HFF-Myc (cell line): Measurements from ENCODE around the gene TMIGD1.
A peak's percentile ranks its signal among the peaks of the same experiment; 100 is the strongest.

Source experiments
- DNase-seq: peaks from one replicate; pipeline ENCODE4 v3.0.0-alpha.2; 2011; ENCODE audit warnings: low read depth; ENCODE audit errors: extremely low read depth
- H3K4me3 ChIP-seq: replicated peaks from 2 replicates; pipeline ENCODE4 v1.5.1; 2011; ENCODE audit warnings: low read depth, mild to moderate bottlenecking, control low read depth, low read length
- CTCF ChIP-seq: IDR thresholded peaks from 2 replicates; pipeline ENCODE4 v1.5.1; 2012; ENCODE audit warnings: mild to moderate bottlenecking, low read depth, low read length, control low read depth; ENCODE audit errors: missing control alignments

The TMIGD1 gene

DNA sequence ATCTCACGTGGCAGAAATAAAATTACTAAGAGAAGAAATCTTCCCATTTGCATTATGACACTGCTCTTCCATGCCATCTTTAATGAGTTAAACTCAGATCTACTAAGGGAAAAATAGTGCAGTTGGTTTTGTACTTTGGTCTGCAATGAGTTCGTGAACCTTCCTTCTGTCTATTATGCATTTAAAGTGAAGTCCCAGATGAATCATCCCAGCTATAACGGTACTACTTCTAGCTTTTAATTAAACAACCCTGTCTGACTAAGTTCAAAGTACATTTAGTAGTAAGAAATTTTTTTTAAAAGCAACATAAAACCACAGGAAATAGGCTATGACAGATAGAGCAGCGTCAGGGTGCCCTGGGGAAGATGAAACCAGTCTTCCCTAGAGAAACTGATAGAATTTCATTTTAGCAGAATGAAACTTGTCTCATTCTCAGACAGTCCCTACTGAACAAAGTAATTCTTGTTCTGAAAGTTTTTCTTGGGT lies 1.8 kb downstream of the TMIGD1 start:
- peak; percentile 31 for DNase-seq
- TF ChIP-seq CTCF: no peak
- H3K4me3 ChIP-seq: no peak overlapping the region

- TF ChIP-seq CTCF: no peak
- H3K4me3 ChIP-seq: no peak overlapping the region
- DNase-seq: no peak
These were observed 7.0 kb downstream of the TMIGD1 start for GRCh38 chr17:30326809-30327208.

DNA sequence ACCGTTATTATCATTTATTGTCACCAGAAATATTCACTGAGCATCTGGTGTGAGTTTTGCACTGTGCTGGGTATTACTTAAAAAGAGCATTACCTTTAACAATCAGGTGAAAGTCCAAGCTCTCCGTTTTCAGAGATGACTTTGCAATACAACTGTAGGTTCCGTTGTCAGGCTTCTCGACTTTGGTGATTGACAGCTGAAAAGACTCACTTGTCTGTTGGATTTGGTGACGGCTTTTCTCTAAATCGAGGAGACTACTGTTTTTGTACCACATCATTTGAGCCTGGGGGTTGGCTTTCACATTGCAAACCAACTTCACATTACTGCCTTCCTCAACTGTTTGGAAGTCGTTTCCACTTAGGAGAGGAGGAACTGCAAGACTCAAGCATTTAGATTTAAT lies 9.1 kb downstream of the TMIGD1 start:
- no peak overlapping the region for H3K4me3 ChIP-seq
- no peak for TF ChIP-seq CTCF
- DNase-seq: no peak

- DNase-seq: no peak
- no peak overlapping the region for H3K4me3 ChIP-seq
- TF ChIP-seq CTCF: no peak
These were observed 9.9 kb downstream of the TMIGD1 start for GRCh38 chr17:30323895-30324319.

GRCh38 chr17:30323262-30323894 lies 10.5 kb downstream of the TMIGD1 start:
- no peak overlapping the region for H3K4me3 ChIP-seq
- TF ChIP-seq CTCF: no peak
- DNase-seq: no peak

DNA sequence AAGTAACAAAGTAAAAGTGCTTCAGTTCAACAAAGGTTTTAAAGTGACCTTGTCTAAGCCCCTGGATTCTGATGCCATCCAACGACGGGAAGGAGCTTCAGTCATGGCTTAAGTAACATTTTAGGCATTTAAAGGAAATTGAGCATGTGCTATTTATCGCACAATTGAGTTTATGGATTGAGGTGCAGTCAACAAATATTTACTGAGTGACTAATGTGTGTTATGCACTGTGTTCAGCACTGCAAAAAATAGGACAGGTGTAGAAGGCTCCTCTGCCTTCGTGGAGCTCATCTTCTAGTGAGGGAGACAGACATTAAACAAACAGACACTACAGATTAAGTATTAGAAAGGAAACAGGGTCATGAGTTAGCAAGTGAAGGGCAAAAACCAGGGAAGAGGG lies 12.5 kb downstream of the TMIGD1 start:
- no peak for DNase-seq
- no peak overlapping the region for H3K4me3 ChIP-seq
- no peak for TF ChIP-seq CTCF

DNA sequence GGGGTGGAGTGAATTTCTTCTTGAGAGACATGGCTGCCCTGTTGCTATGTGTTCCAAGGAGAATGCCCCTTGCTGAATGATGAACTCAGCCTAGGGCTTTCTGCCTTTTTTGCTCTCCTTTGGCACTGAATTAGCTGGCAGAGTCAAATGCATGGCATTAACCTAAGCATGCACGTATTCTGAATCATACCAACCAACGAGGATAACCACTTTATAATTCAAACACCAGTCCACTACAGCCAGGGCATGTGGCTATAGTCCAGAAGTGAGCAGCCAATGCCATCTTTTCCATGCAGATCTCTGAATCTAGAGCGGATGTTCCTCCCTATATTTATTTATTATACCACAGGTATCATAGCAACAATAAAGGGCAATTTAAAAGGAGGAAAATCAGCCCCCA lies 15.7 kb downstream of the TMIGD1 start:
- no peak for TF ChIP-seq CTCF

More for the DNA sequence above, 15.7 kb downstream of the TMIGD1 start:
- H3K4me3 ChIP-seq: no peak overlapping the region
- DNase-seq: no peak
